ENCODE data around the gene SRGAP1.
"Not testable (repeated sequence)": the region's sequence is repeated elsewhere in the genome, so short reads cannot be mapped to it uniquely, and the experiment has no call there.

The SRGAP1 gene

GRCh38 chr12:64166606-64167005 is 322.1 kb downstream of the SRGAP1 start:
- not testable (repeated sequence) for DNase-seq (ENCODE audit: low read depth in 2 of 2)

- not testable (repeated sequence) for DNase-seq (ENCODE audit: low read depth in 2 of 2)
Observed at GRCh38 chr12:64167041-64167440, 322.5 kb downstream of the SRGAP1 start.

GRCh38 chr12:64170024-64170423 is 325.5 kb downstream of the SRGAP1 start:
- DNase-seq (ENCODE audit: low read depth in 2 of 2) = no peak

GRCh38 chr12:64170730-64171129 is 326.2 kb downstream of the SRGAP1 start:
- no peak for DNase-seq (ENCODE audit: low read depth in 2 of 2)

- no peak for DNase-seq (ENCODE audit: low read depth in 2 of 2)
Observed at GRCh38 chr12:64171715-64172114, 327.2 kb downstream of the SRGAP1 start.

- no peak for DNase-seq (ENCODE audit: low read depth in 2 of 2)
Observed at GRCh38 chr12:64172143-64172970, 327.9 kb downstream of the SRGAP1 start.

- DNase-seq (ENCODE audit: low read depth in 2 of 2) = no peak
Observed at GRCh38 chr12:64173456-64173855, 329.0 kb downstream of the SRGAP1 start.

GRCh38 chr12:64175254-64175945 is 330.9 kb downstream of the SRGAP1 start:
- DNase-seq (ENCODE audit: low read depth in 2 of 2) = no peak

GRCh38 chr12:64177001-64177400 is 332.5 kb downstream of the SRGAP1 start:
- DNase-seq (ENCODE audit: low read depth in 2 of 2) = no peak

- no peak for DNase-seq (ENCODE audit: low read depth in 2 of 2)
Observed at GRCh38 chr12:64178122-64178521, 333.6 kb downstream of the SRGAP1 start.

- no peak for DNase-seq (ENCODE audit: low read depth in 2 of 2)
Observed at GRCh38 chr12:64180951-64181350, 336.5 kb downstream of the SRGAP1 start.

GRCh38 chr12:64181430-64182291 is 337.2 kb downstream of the SRGAP1 start:
- no peak for DNase-seq (ENCODE audit: low read depth in 2 of 2)

- DNase-seq (ENCODE audit: low read depth in 2 of 2) = no peak
Observed at GRCh38 chr12:64184216-64184615, 339.7 kb downstream of the SRGAP1 start.

- DNase-seq (ENCODE audit: low read depth in 2 of 2) = no peak
Observed at GRCh38 chr12:64186789-64187188, 342.3 kb downstream of the SRGAP1 start.

GRCh38 chr12:64187370-64187769 is 342.9 kb downstream of the SRGAP1 start:
- DNase-seq (ENCODE audit: low read depth in 2 of 2) = no peak

- no peak for DNase-seq (ENCODE audit: low read depth in 2 of 2)
Observed at GRCh38 chr12:64187794-64188193, 343.3 kb downstream of the SRGAP1 start.

- no peak for DNase-seq (ENCODE audit: low read depth in 2 of 2)
Observed at GRCh38 chr12:64189530-64189929, 345.0 kb downstream of the SRGAP1 start.

GRCh38 chr12:64190140-64190539 is 345.6 kb downstream of the SRGAP1 start:
- no peak for DNase-seq (ENCODE audit: low read depth in 2 of 2)

GRCh38 chr12:64192644-64193444 is 348.3 kb downstream of the SRGAP1 start:
- no peak for DNase-seq (ENCODE audit: low read depth in 2 of 2)

- DNase-seq (ENCODE audit: low read depth in 2 of 2) = no peak
Observed at GRCh38 chr12:64193931-64194330, 349.4 kb downstream of the SRGAP1 start.
